Measurements from ENCODE around the gene DSCAML1. TPM values are rescaled to one million over a fixed set of nuclear protein-coding genes. Genes with fewer than 3 reads are reported as not detected.

The DSCAML1 gene
- total and polyA plus RNA-seq, 2 experiments from 2014 or later: not detected

DNA sequence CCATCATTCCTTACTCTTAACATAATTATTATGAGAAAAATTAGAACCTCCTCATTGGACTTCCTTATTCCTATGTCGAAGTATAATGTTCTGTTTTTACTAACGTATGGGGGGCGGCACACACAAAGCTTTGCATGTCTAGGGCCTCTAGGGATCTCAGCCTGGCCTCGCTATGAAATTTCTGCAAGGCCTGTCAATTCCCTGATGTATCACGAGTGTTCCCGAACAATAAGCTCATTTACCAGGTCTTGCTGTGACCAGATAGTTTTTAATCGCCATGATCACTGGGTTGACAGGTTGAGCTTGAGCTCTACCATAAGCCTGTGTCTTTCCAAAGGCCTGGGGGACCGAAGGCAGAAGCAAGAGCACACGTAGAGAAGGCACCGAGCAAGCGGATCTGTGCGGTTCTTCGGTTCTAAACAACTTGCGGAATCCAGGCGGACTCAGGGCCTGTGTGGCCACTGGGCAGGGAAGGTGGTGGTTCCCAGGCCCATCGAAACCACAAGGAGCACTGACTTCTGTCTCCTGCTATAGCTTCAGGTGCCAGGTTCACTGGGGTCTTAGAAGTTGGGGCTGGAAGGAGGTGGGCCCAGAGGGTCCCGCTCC, 37.9 kb upstream of the DSCAML1 start:
- no peak overlapping the region for H3K9ac ChIP-seq
- WGBS, 2 experiments (ENCODE audit: low coverage in 1 of 2, low lambda C conversion rate in 2 of 2, missing lambda C conversion rate in 2 of 2): 67 to 70% methylated on average over 17 of the region's 17 CpGs
- H3F3A ChIP-seq (ENCODE audit: insufficient read depth): no peaks in the 10 kb centered on the region
- H3K9me3 ChIP-seq (ENCODE audit: low read depth): no peaks in the 10 kb centered on the region
- H2AFZ ChIP-seq: no peak overlapping the region
- no peak overlapping the region for H3K4me2 ChIP-seq (ENCODE audit: unreplicated experiment)
- H3K9me2 ChIP-seq (ENCODE audit: insufficient read depth): no peaks in the 10 kb centered on the region
- DNase-seq: no peak
- no peak overlapping the region for H3K4me3 ChIP-seq
- in situ Hi-C loops (cut with MboI): loop anchor here (10.0 kb wide), 1 partner anchor 220 kb away; no protein-coding TSS in a partner anchor
- H3K79me2 ChIP-seq (ENCODE audit: insufficient read depth): no peaks in the 10 kb centered on the region
- no peaks in the 10 kb centered on the region for H3K4me1 ChIP-seq (ENCODE audit: insufficient read depth)
- TF ChIP-seq EZH2phosphoT487 (IDR thresholded peaks at IDR 0.05; ENCODE audit: insufficient read depth, low read depth) (no peak), EZH2 (IDR thresholded peaks at IDR 0.05; ENCODE audit: insufficient read depth, poor library complexity, severe bottlenecking) (no peak)
- peaks cover 47% of the 10 kb centered on the region for H3K27me3 ChIP-seq (replicated peaks; ENCODE audit: insufficient read depth)
- H4K20me1 ChIP-seq (ENCODE audit: insufficient read depth): no peaks in the 10 kb centered on the region
- no peak overlapping the region for H3K27ac ChIP-seq
- no peaks in the 10 kb centered on the region for H3K36me3 ChIP-seq (ENCODE audit: low read depth)

- H3F3A ChIP-seq (ENCODE audit: insufficient read depth): no peaks in the 10 kb centered on the region
- in situ Hi-C loops (cut with MboI): loop anchor here (10.0 kb wide), 1 partner anchor 221 kb away; no protein-coding TSS in a partner anchor
- H3K4me3 ChIP-seq: no peak overlapping the region
- no peak overlapping the region for H3K4me2 ChIP-seq (ENCODE audit: unreplicated experiment)
- no peak overlapping the region for H3K27ac ChIP-seq
- H3K36me3 ChIP-seq (ENCODE audit: low read depth): no peaks in the 10 kb centered on the region
- H3K79me2 ChIP-seq (ENCODE audit: insufficient read depth): no peaks in the 10 kb centered on the region
- H3K27me3 ChIP-seq (replicated peaks; ENCODE audit: insufficient read depth): peaks cover 44% of the 10 kb centered on the region
- no peaks in the 10 kb centered on the region for H3K9me3 ChIP-seq (ENCODE audit: low read depth)
- H2AFZ ChIP-seq: no peak overlapping the region
- no peak overlapping the region for H3K9ac ChIP-seq
- H3K9me2 ChIP-seq (ENCODE audit: insufficient read depth): no peaks in the 10 kb centered on the region
- no peaks in the 10 kb centered on the region for H4K20me1 ChIP-seq (ENCODE audit: insufficient read depth)
- no peak for TF ChIP-seq EZH2 (IDR thresholded peaks at IDR 0.05; ENCODE audit: insufficient read depth, poor library complexity, severe bottlenecking)
- no peak for TF ChIP-seq EZH2phosphoT487 (IDR thresholded peaks at IDR 0.05; ENCODE audit: insufficient read depth, low read depth)
- DNase-seq: no peak
- no peaks in the 10 kb centered on the region for H3K4me1 ChIP-seq (ENCODE audit: insufficient read depth)
- 38 to 39% methylated on average over 6 of the region's 6 CpGs for WGBS, 2 experiments (ENCODE audit: low coverage in 1 of 2, low lambda C conversion rate in 2 of 2, missing lambda C conversion rate in 2 of 2)
Observed at GRCh38 chr11:117834068-117834810, 37.2 kb upstream of the DSCAML1 start.

- Histone ChIP-seq H3K4me1 (ENCODE audit: insufficient read depth) (no peaks in the 10 kb centered on the region), H3K9ac (no peak overlapping the region), H3K4me2 (ENCODE audit: unreplicated experiment) (no peak overlapping the region), H3K9me2 (ENCODE audit: insufficient read depth) (no peaks in the 10 kb centered on the region), H3K27ac (no peak overlapping the region), H4K20me1 (ENCODE audit: insufficient read depth) (no peaks in the 10 kb centered on the region), H3K27me3 (replicated peaks; ENCODE audit: insufficient read depth) (peaks cover 37% of the 10 kb centered on the region), H3K36me3 (ENCODE audit: low read depth) (no peaks in the 10 kb centered on the region), H3K79me2 (ENCODE audit: insufficient read depth) (no peaks in the 10 kb centered on the region), H2AFZ (no peak overlapping the region), H3F3A (ENCODE audit: insufficient read depth) (no peaks in the 10 kb centered on the region), H3K9me3 (ENCODE audit: low read depth) (no peaks in the 10 kb centered on the region), H3K4me3 (no peak overlapping the region)
- 26 to 27% methylated on average over 7 of the region's 7 CpGs for WGBS, 2 experiments (ENCODE audit: low coverage in 1 of 2, low lambda C conversion rate in 2 of 2, missing lambda C conversion rate in 2 of 2)
- in situ Hi-C loops (cut with MboI): loop anchor here (10.0 kb wide), 1 partner anchor 221 kb away; no protein-coding TSS in a partner anchor
- no peak for TF ChIP-seq EZH2 (IDR thresholded peaks at IDR 0.05; ENCODE audit: insufficient read depth, poor library complexity, severe bottlenecking)
- no peak for TF ChIP-seq EZH2phosphoT487 (IDR thresholded peaks at IDR 0.05; ENCODE audit: insufficient read depth, low read depth)
- DNase-seq: no peak
Observed at GRCh38 chr11:117833401-117833891, 36.4 kb upstream of the DSCAML1 start.

DNA sequence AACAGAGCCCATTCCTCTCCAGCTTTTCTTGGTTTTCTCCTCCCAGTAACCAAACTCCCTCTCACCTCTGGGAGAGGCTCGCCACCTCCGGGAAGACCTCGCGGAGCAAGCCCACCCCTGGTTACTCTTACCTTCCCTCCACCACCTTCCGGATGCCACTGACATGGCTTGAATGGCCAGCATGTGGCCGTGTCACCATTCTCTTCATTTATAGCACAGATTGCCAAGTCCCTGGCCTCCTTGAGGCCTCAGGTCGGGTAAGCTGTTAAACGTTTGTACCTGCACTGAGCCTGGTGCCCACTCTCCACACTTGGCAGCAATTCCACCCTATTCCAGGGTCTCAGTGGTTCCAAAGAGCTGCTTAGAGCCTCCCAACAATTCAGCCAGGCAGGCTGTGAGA, 35.5 kb upstream of the DSCAML1 start:
- no peak for DNase-seq
- Histone ChIP-seq H3K4me2 (ENCODE audit: unreplicated experiment) (no peak overlapping the region), H3K9me3 (ENCODE audit: low read depth) (no peaks in the 10 kb centered on the region), H4K20me1 (ENCODE audit: insufficient read depth) (no peaks in the 10 kb centered on the region), H3F3A (ENCODE audit: insufficient read depth) (no peaks in the 10 kb centered on the region), H3K36me3 (ENCODE audit: low read depth) (no peaks in the 10 kb centered on the region), H3K4me3 (no peak overlapping the region), H3K4me1 (ENCODE audit: insufficient read depth) (no peaks in the 10 kb centered on the region), H3K27ac (no peak overlapping the region), H3K79me2 (ENCODE audit: insufficient read depth) (no peaks in the 10 kb centered on the region), H3K9ac (no peak overlapping the region), H3K9me2 (ENCODE audit: insufficient read depth) (no peaks in the 10 kb centered on the region), H2AFZ (no peak overlapping the region), H3K27me3 (replicated peaks; ENCODE audit: insufficient read depth) (peaks cover 30% of the 10 kb centered on the region)
- no peak for TF ChIP-seq EZH2phosphoT487 (IDR thresholded peaks at IDR 0.05; ENCODE audit: insufficient read depth, low read depth)
- no peak for TF ChIP-seq EZH2 (IDR thresholded peaks at IDR 0.05; ENCODE audit: insufficient read depth, poor library complexity, severe bottlenecking)
- 42 to 50% methylated on average over 8 of the region's 8 CpGs for WGBS, 2 experiments (ENCODE audit: low coverage in 1 of 2, low lambda C conversion rate in 2 of 2, missing lambda C conversion rate in 2 of 2)
- in situ Hi-C loops (cut with MboI): loop anchor here (10.0 kb wide), 1 partner anchor 222 kb away; no protein-coding TSS in a partner anchor
